Gastrocnemius medialis (tissue), 4 donors: ENCODE data around the gene MAPK8IP3. TPM values are rescaled to one million over a fixed set of nuclear protein-coding genes. Genes with fewer than 3 reads are reported as not detected.
A peak's percentile ranks its signal among the peaks of the same experiment; 100 is the strongest.

ENCODE experiments used
- ATAC-seq, 2 donors: fragments of 150-250 bp; one replicate each; pipeline ENCODE4 v1.9.1; 2016
- DNase-seq, 2 donors: peaks; one replicate each; pipeline ENCODE4 v3.0.0-alpha.2; 2019
- H3K27ac ChIP-seq, 4 donors: fragments of 200-600 bp; sonication (generic); 1 replicate in 1 of 4; 2 replicates in 3 of 4; pipeline ENCODE4 v1.5.1; 2016 to 2018; ENCODE audit warnings: mild to moderate bottlenecking in 2 of 4, moderate library complexity in 1 of 4
- H3K27me3 ChIP-seq, 3 donors: fragments of 200-600 bp; sonication (generic) in 2 of 3; 1 replicate in 1 of 3; 2 replicates in 2 of 3; pipeline versions ENCODE4 v1.5.1 to v1.6.0; 2016 to 2019; ENCODE audit warnings: mild to moderate bottlenecking in 1 of 3, moderate library complexity in 1 of 3
- H3K36me3 ChIP-seq, 2 donors: fragments of 200-600 bp; sonication (generic) in 1 of 2; one replicate each; pipeline ENCODE4 v1.5.1; 2017 to 2018
- H3K4me1 ChIP-seq, 2 donors: fragments of 200-600 bp; sonication (generic) in 1 of 2; one replicate each; pipeline ENCODE4 v1.5.1; 2016 to 2017; ENCODE audit warnings: mild to moderate bottlenecking in 2 of 2
- H3K4me3 ChIP-seq, 4 donors: fragments of 200-600 bp; sonication (generic) in 3 of 4; 1 replicate in 1 of 4; 2 replicates in 3 of 4; pipeline ENCODE4 v1.5.1; 2016 to 2019; ENCODE audit warnings: mild to moderate bottlenecking in 2 of 4
- H3K9me3 ChIP-seq, 3 donors: fragments of 200-600 bp; sonication (generic) in 2 of 3; 1 replicate in 1 of 3; 2 replicates in 2 of 3; pipeline ENCODE4 v1.5.1; 2016 to 2019
- POLR2A ChIP-seq, 2 donors: fragments of 450-650 bp; IDR thresholded peaks; one replicate each; pipeline ENCODE4 v1.6.1; 2017; ENCODE audit warnings: antibody characterized with exemption in 2 of 2, mild to moderate bottlenecking in 2 of 2, moderate library complexity in 2 of 2
- in situ Hi-C, 4 donors: fragments of 200-750 bp; cut with MboI; loops; one replicate each; pipeline versions ENCODE4 v1.15.0 to v1.8.0; 2017; ENCODE audit warnings: low sequenced_read_pairs in 4 of 4
- intact Hi-C: fragments of 100-400 bp; cut with DNase I; formaldehyde crosslinking; loops from one replicate; pipeline ENCODE4 v1.15.1; 2023; ENCODE audit warnings: low total_unique reads
- total RNA-seq, 4 donors: library from RNA; depleted of rRNA; stranded (reverse); fragments of >200 nt; gene quantifications; one replicate each; pipeline versions ENCODE4 v1.1.0 to v1.2.3, GENCODE V29; 2016
- TF ChIP-seq, protein P1 (sequence below), 5 experiments: fragments of 450-650 bp in 3 of 5; fragments of 200-600 bp in 2 of 5; sonication (generic) in 2 of 5; IDR thresholded peaks in 4 of 5; conservative IDR thresholded peaks in 1 of 5; 1 replicate in 4 of 5; 2 replicates in 1 of 5; pipeline ENCODE4 v1.5.1; 2016 to 2019; ENCODE audit warnings: antibody characterized with exemption in 5 of 5, mild to moderate bottlenecking in 3 of 5, moderate library complexity in 3 of 5

MAPK8IP3 gene
- total RNA-seq, 4 donors from 2014 or later: 6.5 to 22.6 (median 13.9) TPM

DNA sequence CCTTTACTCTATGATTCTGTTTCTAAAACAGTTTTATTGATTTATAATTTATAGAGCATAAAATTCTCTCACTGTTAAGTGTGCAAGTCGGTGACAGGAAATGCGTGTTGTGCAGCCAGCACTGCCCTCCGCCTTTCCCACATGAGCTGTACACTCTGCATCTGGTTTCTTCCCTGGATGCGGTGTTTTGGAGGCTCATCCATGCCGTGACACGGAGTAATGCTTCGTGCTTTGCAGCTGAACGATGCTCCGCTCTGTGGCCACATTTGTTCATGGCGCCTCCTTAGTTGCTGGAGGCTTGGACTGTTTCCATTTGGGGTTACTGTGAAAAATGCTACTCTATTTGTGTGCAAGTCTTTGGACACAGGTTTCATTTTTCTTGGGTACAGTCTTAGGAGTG, 94.7 kb downstream of the MAPK8IP3 start:
- intact Hi-C loops (no loop called here), in situ Hi-C loops (no loop called here)
- DNase-seq (no peak), ATAC-seq (peak in 1 of 2 donors; percentile 21)
- Histone ChIP-seq H3K27ac (no peak overlapping the region), H3K27me3 (no peaks in the 10 kb centered on the region), H3K36me3 (peaks cover 0 to 3% of the 10 kb centered on the region in 2 donors), H3K4me1 (no peaks in the 10 kb centered on the region), H3K4me3 (no peak overlapping the region), H3K9me3 (no peaks in the 10 kb centered on the region)
- TF ChIP-seq POLR2A (IDR thresholded peaks at IDR 0.05): no peak
- TF ChIP-seq, protein P1, sequence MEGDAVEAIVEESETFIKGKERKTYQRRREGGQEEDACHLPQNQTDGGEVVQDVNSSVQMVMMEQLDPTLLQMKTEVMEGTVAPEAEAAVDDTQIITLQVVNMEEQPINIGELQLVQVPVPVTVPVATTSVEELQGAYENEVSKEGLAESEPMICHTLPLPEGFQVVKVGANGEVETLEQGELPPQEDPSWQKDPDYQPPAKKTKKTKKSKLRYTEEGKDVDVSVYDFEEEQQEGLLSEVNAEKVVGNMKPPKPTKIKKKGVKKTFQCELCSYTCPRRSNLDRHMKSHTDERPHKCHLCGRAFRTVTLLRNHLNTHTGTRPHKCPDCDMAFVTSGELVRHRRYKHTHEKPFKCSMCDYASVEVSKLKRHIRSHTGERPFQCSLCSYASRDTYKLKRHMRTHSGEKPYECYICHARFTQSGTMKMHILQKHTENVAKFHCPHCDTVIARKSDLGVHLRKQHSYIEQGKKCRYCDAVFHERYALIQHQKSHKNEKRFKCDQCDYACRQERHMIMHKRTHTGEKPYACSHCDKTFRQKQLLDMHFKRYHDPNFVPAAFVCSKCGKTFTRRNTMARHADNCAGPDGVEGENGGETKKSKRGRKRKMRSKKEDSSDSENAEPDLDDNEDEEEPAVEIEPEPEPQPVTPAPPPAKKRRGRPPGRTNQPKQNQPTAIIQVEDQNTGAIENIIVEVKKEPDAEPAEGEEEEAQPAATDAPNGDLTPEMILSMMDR (IDR thresholded peaks at IDR 0.05 in 4 of 5, conservative IDR thresholded peaks at IDR 0.05 in 1 of 5): no peak

DNA sequence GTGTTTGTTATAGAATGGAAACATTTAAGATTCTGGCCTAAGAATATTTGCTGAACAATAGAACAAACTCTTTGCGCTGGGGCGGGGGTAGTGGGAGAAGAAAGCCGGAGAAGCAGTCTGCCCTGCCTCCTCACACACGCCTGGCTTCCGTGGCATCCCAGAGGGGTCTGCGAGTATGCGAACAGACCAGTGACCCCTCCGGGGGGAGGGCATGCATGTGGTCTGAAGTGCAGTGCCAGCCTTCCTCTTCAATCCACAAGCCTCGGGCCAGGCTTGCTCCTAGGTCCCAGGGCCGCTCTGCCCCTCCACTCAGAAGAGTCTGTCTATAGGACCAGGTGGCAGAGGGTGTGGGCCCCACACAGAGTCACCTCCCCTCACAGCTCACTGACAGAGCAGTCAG, 101.6 kb downstream of the MAPK8IP3 start:
- H3K4me1 ChIP-seq: no peaks in the 10 kb centered on the region
- H3K4me3 ChIP-seq: no peak overlapping the region
- peaks cover 0 to 26% of the 10 kb centered on the region in 2 donors for H3K36me3 ChIP-seq
- TF ChIP-seq, protein P1 (IDR thresholded peaks at IDR 0.05 in 4 of 5, conservative IDR thresholded peaks at IDR 0.05 in 1 of 5): no peak
- TF ChIP-seq POLR2A (IDR thresholded peaks at IDR 0.05): no peak
- no peak overlapping the region for H3K27ac ChIP-seq
- no peaks in the 10 kb centered on the region for H3K9me3 ChIP-seq
- DNase-seq (no peak), ATAC-seq (no peak)
- intact Hi-C loops (no loop called here), in situ Hi-C loops (no loop called here)
- no peaks in the 10 kb centered on the region for H3K27me3 ChIP-seq

DNA sequence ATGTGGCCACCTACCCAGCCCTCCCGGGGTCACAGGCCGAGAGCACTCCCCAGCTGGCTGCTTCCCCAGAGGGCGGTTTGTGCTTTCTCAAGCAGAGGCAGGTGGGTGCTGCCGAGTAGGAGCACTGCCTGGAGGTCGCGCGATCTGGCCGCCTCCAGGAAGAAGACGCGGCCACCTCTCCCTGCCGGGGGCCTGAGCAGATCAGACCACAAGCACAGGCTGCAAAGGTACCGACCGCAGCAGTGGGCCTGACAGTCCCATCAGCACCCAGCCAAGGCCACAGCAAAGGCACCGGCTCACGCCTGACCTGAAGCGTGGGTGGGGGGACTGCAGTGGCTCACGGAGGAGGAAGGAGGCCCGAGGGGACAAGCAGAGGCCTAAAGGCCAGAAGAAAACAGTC, 102.7 kb downstream of the MAPK8IP3 start:
- TF ChIP-seq, protein P1 (IDR thresholded peaks at IDR 0.05 in 4 of 5, conservative IDR thresholded peaks at IDR 0.05 in 1 of 5): no peak
- TF ChIP-seq POLR2A (IDR thresholded peaks at IDR 0.05): no peak
- intact Hi-C loops: no loop called here
- no peak for ATAC-seq
- H3K27me3 ChIP-seq: no peaks in the 10 kb centered on the region
- no peaks in the 10 kb centered on the region for H3K4me1 ChIP-seq
- in situ Hi-C loops: no loop called here
- no peak for DNase-seq
- H3K9me3 ChIP-seq: no peaks in the 10 kb centered on the region
- H3K36me3 ChIP-seq: peaks cover 0 to 26% of the 10 kb centered on the region in 2 donors
- no peak overlapping the region for H3K27ac ChIP-seq
- no peak overlapping the region for H3K4me3 ChIP-seq

- no peak for DNase-seq
Observed at GRCh38 chr16:1809281-1809801, 103.3 kb downstream of the MAPK8IP3 start.

More at GRCh38 chr16:1809281-1809801, 103.3 kb downstream of the MAPK8IP3 start:
- no peak for ATAC-seq
- no peaks in the 10 kb centered on the region for H3K27me3 ChIP-seq
- no peak overlapping the region for H3K27ac ChIP-seq
- no peaks in the 10 kb centered on the region for H3K4me1 ChIP-seq
- in situ Hi-C loops (no loop called here), intact Hi-C loops (no loop called here)
- H3K4me3 ChIP-seq: no peak overlapping the region
- no peaks in the 10 kb centered on the region for H3K9me3 ChIP-seq
- peaks cover 0 to 26% of the 10 kb centered on the region in 2 donors for H3K36me3 ChIP-seq
- TF ChIP-seq, protein P1 (IDR thresholded peaks at IDR 0.05 in 4 of 5, conservative IDR thresholded peaks at IDR 0.05 in 1 of 5): no peak
- TF ChIP-seq POLR2A (IDR thresholded peaks at IDR 0.05): no peak
